ENCODE measurements around the gene TAF6L. TPM values are rescaled to one million over a fixed set of nuclear protein-coding genes. Genes with fewer than 3 reads are reported as not detected.

TAF6L gene
- total and polyA plus RNA-seq, 3 experiments from 2014 or later: 9.6 to 24.1 (median 21.8) TPM

Other genes with a start within 250 kb of the TAF6L start
Only the 30 nearest of the 31 such genes appear.
- gene AHNAK, start 224.6 kb upstream of the TAF6L start, total RNA-seq: 100 to 1,000 TPM; 187 to 193 TPM
- gene AHNAK, start 224.6 kb upstream of the TAF6L start, polyA plus RNA-seq: 125 TPM
- gene EEF1G, start 197.5 kb upstream of the TAF6L start, total RNA-seq: 1,000 to 10,000 TPM; 1,800 to 1,846 TPM
- 1,157 TPM for gene EEF1G, start 197.5 kb upstream of the TAF6L start, polyA plus RNA-seq
- 10 to 100 TPM; 30.8 to 32.7 TPM for gene TUT1, start 179.9 kb upstream of the TAF6L start, total RNA-seq
- gene TUT1, start 179.9 kb upstream of the TAF6L start, polyA plus RNA-seq: 13.7 TPM
- gene MTA2, start 169.5 kb upstream of the TAF6L start, total RNA-seq: 100 to 1,000 TPM; 248 to 263 TPM
- 37.4 TPM for gene MTA2, start 169.5 kb upstream of the TAF6L start, polyA plus RNA-seq
- gene EML3, start 158.6 kb upstream of the TAF6L start, total RNA-seq: 100 to 1,000 TPM; 133 to 134 TPM
- 22.9 TPM for gene EML3, start 158.6 kb upstream of the TAF6L start, polyA plus RNA-seq
- 1 to 10 TPM; 4.9 to 5.3 TPM for gene ROM1, start 158.1 kb upstream of the TAF6L start, total RNA-seq
- gene ROM1, start 158.1 kb upstream of the TAF6L start, polyA plus RNA-seq: 1.7 TPM
- 10 to 100 TPM; 67.4 to 68.2 TPM for gene B3GAT3, start 149.4 kb upstream of the TAF6L start, total RNA-seq
- 48.9 TPM for gene B3GAT3, start 149.4 kb upstream of the TAF6L start, polyA plus RNA-seq
- 100 to 1,000 TPM; 213 to 219 TPM for gene GANAB, start 124.8 kb upstream of the TAF6L start, total RNA-seq
- 164 TPM for gene GANAB, start 124.8 kb upstream of the TAF6L start, polyA plus RNA-seq
- gene INTS5, start 118.1 kb upstream of the TAF6L start, total RNA-seq: 10 to 100 TPM; 41.3 to 45.9 TPM
- gene INTS5, start 118.1 kb upstream of the TAF6L start, polyA plus RNA-seq: 45.2 TPM
- gene C11orf98, start 106.2 kb upstream of the TAF6L start, total RNA-seq: 100 to 1,000 TPM; 178 to 182 TPM
- gene C11orf98, start 106.2 kb upstream of the TAF6L start, polyA plus RNA-seq: 118 TPM
- 10 to 100 TPM; 43.1 to 48.3 TPM for gene CSKMT, start 106.1 kb upstream of the TAF6L start, total RNA-seq
- gene CSKMT, start 106.1 kb upstream of the TAF6L start, polyA plus RNA-seq: 3.6 TPM
- 1 to 10 TPM; 7.1 to 7.5 TPM for gene UQCC3, start 99.7 kb upstream of the TAF6L start, total RNA-seq
- gene UQCC3, start 99.7 kb upstream of the TAF6L start, polyA plus RNA-seq: 11.2 TPM
- gene LBHD1, start 99.1 kb upstream of the TAF6L start, total RNA-seq: 10 to 100 TPM; 22.6 to 22.9 TPM
- gene LBHD1, start 99.1 kb upstream of the TAF6L start, polyA plus RNA-seq: 7.6 TPM
- gene UBXN1, start 92.3 kb upstream of the TAF6L start, total RNA-seq: 100 to 1,000 TPM; 142 to 143 TPM
- 164 TPM for gene UBXN1, start 92.3 kb upstream of the TAF6L start, polyA plus RNA-seq
- under 1 TPM; 0.11 to 0.22 TPM for gene LRRN4CL, start 81.9 kb upstream of the TAF6L start, total RNA-seq
- not detected for gene LRRN4CL, start 81.9 kb upstream of the TAF6L start, polyA plus RNA-seq
- gene BSCL2, start 64.0 kb upstream of the TAF6L start, total RNA-seq: 10 to 100 TPM; 32.9 to 33.3 TPM
- gene BSCL2, start 64.0 kb upstream of the TAF6L start, polyA plus RNA-seq: 48.8 TPM
- gene GNG3, start 63.7 kb upstream of the TAF6L start, total RNA-seq: not detected
- 0.36 TPM for gene GNG3, start 63.7 kb upstream of the TAF6L start, polyA plus RNA-seq
- 10 to 100 TPM; 58.7 to 64.3 TPM for gene HNRNPUL2, start 43.9 kb upstream of the TAF6L start, total RNA-seq
- gene HNRNPUL2, start 43.9 kb upstream of the TAF6L start, polyA plus RNA-seq: 3.3 TPM
- gene TTC9C, start 42.9 kb upstream of the TAF6L start, total RNA-seq: 10 to 100 TPM; 36.7 to 37.2 TPM
- gene TTC9C, start 42.9 kb upstream of the TAF6L start, polyA plus RNA-seq: 22.2 TPM
- 10 to 100 TPM in 1 of 2 experiments, 1 to 10 TPM in 1; 9.4 to 11.6 TPM for gene ZBTB3, start 17.2 kb upstream of the TAF6L start, total RNA-seq
- 3.5 TPM for gene ZBTB3, start 17.2 kb upstream of the TAF6L start, polyA plus RNA-seq
- gene POLR2G, start 9.8 kb upstream of the TAF6L start, total RNA-seq: 100 to 1,000 TPM; 151 to 160 TPM
- 272 TPM for gene POLR2G, start 9.8 kb upstream of the TAF6L start, polyA plus RNA-seq
- gene TMEM179B, start 16.0 kb downstream of the TAF6L start, total RNA-seq: 10 to 100 TPM; 46.4 to 49.2 TPM
- 135 TPM for gene TMEM179B, start 16.0 kb downstream of the TAF6L start, polyA plus RNA-seq
- gene TMEM223, start 20.6 kb downstream of the TAF6L start, total RNA-seq: 10 to 100 TPM; 13.0 to 14.6 TPM
- gene TMEM223, start 20.6 kb downstream of the TAF6L start, polyA plus RNA-seq: 56.0 TPM
- gene NXF1, start 34.0 kb downstream of the TAF6L start, total RNA-seq: 100 to 1,000 TPM; 112 to 126 TPM
- 81.2 TPM for gene NXF1, start 34.0 kb downstream of the TAF6L start, polyA plus RNA-seq
- gene STX5, start 60.7 kb downstream of the TAF6L start, total RNA-seq: 10 to 100 TPM; 34.7 to 35.3 TPM
- gene STX5, start 60.7 kb downstream of the TAF6L start, polyA plus RNA-seq: 37.2 TPM
- gene TEX54, start 61.4 kb downstream of the TAF6L start, total RNA-seq: under 1 TPM in 1 of 2 experiments, not detected in 1; 0.50 TPM
- gene TEX54, start 61.4 kb downstream of the TAF6L start, polyA plus RNA-seq: 0.66 TPM
- 100 to 1,000 TPM; 124 to 131 TPM for gene WDR74, start 68.2 kb downstream of the TAF6L start, total RNA-seq
- 42.4 TPM for gene WDR74, start 68.2 kb downstream of the TAF6L start, polyA plus RNA-seq
- 100 to 1,000 TPM; 426 to 430 TPM for gene SLC3A2, start 109.5 kb downstream of the TAF6L start, total RNA-seq
- 180 TPM for gene SLC3A2, start 109.5 kb downstream of the TAF6L start, polyA plus RNA-seq
- not detected for gene CHRM1, start 150.0 kb downstream of the TAF6L start, total RNA-seq
- not detected for gene CHRM1, start 150.0 kb downstream of the TAF6L start, polyA plus RNA-seq
- gene SLC22A6, start 213.6 kb downstream of the TAF6L start, total RNA-seq: not detected
- not detected for gene SLC22A6, start 213.6 kb downstream of the TAF6L start, polyA plus RNA-seq